Vagina (tissue), 2 donors: ENCODE data around the gene CENPO. TPM values are rescaled to one million over a fixed set of nuclear protein-coding genes. Genes with fewer than 3 reads are reported as not detected.

Experiments used
- DNase-seq, 2 donors: peaks; one replicate each; pipeline ENCODE4 v3.0.0-alpha.2; 2017; ENCODE audit errors: extremely low spot score in 2 of 2
- H3K27ac ChIP-seq: fragments of 200-600 bp; sonication (generic); one replicate; pipeline ENCODE4 v1.5.1; 2019
- H3K27me3 ChIP-seq: fragments of 200-600 bp; sonication (generic); one replicate; pipeline ENCODE4 v1.5.1; 2019
- H3K36me3 ChIP-seq, 2 donors: fragments of 200-600 bp; sonication (generic); one replicate each; pipeline ENCODE4 v1.5.1; 2017 to 2019
- H3K4me1 ChIP-seq: fragments of 200-600 bp; sonication (generic); one replicate; pipeline ENCODE4 v1.5.1; 2019
- H3K4me3 ChIP-seq, 2 donors: fragments of 200-600 bp; sonication (generic); 1 replicate in 1 of 2; 2 replicates in 1 of 2; pipeline ENCODE4 v1.5.1; 2016 to 2019
- H3K9me3 ChIP-seq: fragments of 200-600 bp; sonication (generic); one replicate; pipeline ENCODE4 v1.5.1; 2019
- POLR2A ChIP-seq, 2 donors: fragments of 450-650 bp; IDR thresholded peaks; one replicate each; pipeline ENCODE4 v1.6.1; 2017; ENCODE audit warnings: antibody characterized with exemption in 2 of 2, mild to moderate bottlenecking in 2 of 2, moderate library complexity in 2 of 2
- POLR2AphosphoS5 ChIP-seq, 2 donors: sonication (generic); formaldehyde crosslinking; IDR thresholded peaks; one replicate each; pipeline ENCODE4 v1.9.0; 2017; ENCODE audit warnings: antibody characterized with exemption in 2 of 2, mild to moderate bottlenecking in 2 of 2, low read depth in 1 of 2; ENCODE audit not compliant: insufficient read depth in 1 of 2
- intact Hi-C: fragments of 100-400 bp; cut with DNase I; formaldehyde crosslinking; loops from one replicate; pipeline ENCODE4 v1.15.1; 2023
- total RNA-seq: library from RNA; depleted of rRNA; stranded (reverse); fragments of >200 nt; gene quantifications from one replicate; pipeline ENCODE4 v1.2.3, GENCODE V29; 2016
- TF ChIP-seq, protein P1 (sequence below), 3 experiments: fragments of 450-650 bp in 2 of 3; fragments of 200-600 bp in 1 of 3; sonication (generic) in 1 of 3; IDR thresholded peaks; one replicate each; pipeline ENCODE4 v1.5.1; 2017 to 2019; ENCODE audit warnings: antibody characterized with exemption in 3 of 3, mild to moderate bottlenecking in 2 of 3, moderate library complexity in 2 of 3

The CENPO gene
- total RNA-seq, 1 donor from 2014 or later, result 3.2 TPM

DNA sequence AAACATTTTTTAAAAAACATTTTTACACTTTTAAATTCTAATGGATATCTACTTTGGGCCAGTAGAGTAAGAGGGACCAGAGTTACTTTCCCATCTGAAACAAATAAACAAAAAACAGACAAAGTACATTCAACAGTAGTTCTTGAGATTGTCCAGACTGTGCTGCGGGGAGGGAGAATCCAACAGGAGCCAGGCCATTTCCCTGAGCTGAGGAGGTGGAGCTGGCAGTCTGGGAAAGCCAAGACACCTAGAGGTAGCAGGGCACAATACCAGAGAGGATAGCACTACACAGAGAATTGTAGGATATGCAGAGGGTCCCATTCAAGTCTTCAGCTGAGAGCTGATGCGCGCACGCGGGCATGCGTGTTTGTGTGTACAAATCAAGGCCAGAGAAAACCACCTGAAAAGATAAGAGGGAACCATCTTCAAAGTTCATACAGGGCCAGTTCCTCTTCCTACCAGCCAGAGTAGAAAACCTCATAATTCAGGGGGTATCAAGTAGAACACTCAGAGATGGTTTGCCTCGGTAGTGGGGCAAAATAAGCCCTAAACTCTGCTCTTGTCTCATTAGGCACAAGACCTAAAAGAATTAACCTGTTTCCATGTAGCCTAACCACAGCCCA is 44.0 kb upstream of the CENPO start:
- peaks cover 3% of the 10 kb centered on the region for H3K4me1 ChIP-seq
- TF ChIP-seq, protein P1, sequence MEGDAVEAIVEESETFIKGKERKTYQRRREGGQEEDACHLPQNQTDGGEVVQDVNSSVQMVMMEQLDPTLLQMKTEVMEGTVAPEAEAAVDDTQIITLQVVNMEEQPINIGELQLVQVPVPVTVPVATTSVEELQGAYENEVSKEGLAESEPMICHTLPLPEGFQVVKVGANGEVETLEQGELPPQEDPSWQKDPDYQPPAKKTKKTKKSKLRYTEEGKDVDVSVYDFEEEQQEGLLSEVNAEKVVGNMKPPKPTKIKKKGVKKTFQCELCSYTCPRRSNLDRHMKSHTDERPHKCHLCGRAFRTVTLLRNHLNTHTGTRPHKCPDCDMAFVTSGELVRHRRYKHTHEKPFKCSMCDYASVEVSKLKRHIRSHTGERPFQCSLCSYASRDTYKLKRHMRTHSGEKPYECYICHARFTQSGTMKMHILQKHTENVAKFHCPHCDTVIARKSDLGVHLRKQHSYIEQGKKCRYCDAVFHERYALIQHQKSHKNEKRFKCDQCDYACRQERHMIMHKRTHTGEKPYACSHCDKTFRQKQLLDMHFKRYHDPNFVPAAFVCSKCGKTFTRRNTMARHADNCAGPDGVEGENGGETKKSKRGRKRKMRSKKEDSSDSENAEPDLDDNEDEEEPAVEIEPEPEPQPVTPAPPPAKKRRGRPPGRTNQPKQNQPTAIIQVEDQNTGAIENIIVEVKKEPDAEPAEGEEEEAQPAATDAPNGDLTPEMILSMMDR (IDR thresholded peaks at IDR 0.05), result no peak
- TF ChIP-seq POLR2AphosphoS5 (IDR thresholded peaks at IDR 0.05; ENCODE audit: insufficient read depth in 1 of 2, low read depth in 1 of 2) (no peak), POLR2A (IDR thresholded peaks at IDR 0.05) (no peak)
- H3K9me3 ChIP-seq, result no peaks in the 10 kb centered on the region
- no peak overlapping the region for H3K4me3 ChIP-seq
- H3K27me3 ChIP-seq, result no peaks in the 10 kb centered on the region
- H3K27ac ChIP-seq, result no peak overlapping the region
- H3K36me3 ChIP-seq, result peaks cover 0 to 29% of the 10 kb centered on the region in 2 donors
- intact Hi-C loops, result no loop called here
- DNase-seq, result no peak

DNA sequence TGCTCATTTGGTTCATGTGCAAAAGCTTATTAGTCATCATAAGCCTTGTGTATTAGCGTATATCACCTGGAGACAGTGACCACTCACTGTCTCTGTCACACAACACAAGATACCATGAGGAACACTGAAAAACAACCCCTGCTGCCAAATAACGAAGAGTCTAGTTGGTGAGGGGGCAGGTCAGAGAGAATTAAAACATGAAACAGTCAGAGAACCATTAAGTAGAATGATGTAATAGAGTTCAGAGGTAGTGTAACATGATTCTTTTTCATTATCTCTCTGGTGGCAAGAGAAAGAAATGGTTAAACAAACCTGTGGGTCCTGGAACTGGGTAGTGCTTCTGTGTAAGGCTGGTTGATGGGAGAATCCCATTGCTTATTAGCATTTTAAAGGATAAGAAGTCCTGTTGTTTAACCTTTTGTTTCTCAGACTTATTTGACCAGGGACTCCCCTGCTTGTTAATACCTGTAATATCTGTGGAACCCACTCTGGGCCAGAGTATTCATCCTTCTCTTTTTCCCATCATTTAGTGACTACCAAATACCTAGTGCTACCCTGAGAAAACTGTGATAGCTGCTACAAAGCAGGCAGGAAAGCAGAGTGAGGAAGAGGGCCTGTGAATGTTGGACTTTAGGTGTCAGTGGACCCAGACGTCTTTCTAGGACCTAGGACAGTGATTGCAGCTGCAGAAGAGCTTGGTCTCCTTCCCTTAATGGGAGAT is 38.1 kb upstream of the CENPO start:
- no peak overlapping the region for H3K27ac ChIP-seq
- H3K9me3 ChIP-seq, result no peaks in the 10 kb centered on the region
- no peaks in the 10 kb centered on the region for H3K4me1 ChIP-seq
- H3K27me3 ChIP-seq, result no peaks in the 10 kb centered on the region
- H3K36me3 ChIP-seq, result peaks cover 0 to 57% of the 10 kb centered on the region in 2 donors
- no peak for TF ChIP-seq POLR2AphosphoS5 (IDR thresholded peaks at IDR 0.05; ENCODE audit: insufficient read depth in 1 of 2, low read depth in 1 of 2)
- no peak for TF ChIP-seq POLR2A (IDR thresholded peaks at IDR 0.05)
- TF ChIP-seq, protein P1 (IDR thresholded peaks at IDR 0.05), result no peak
- DNase-seq, result no peak
- intact Hi-C loops, result no loop called here
- no peak overlapping the region for H3K4me3 ChIP-seq

DNA sequence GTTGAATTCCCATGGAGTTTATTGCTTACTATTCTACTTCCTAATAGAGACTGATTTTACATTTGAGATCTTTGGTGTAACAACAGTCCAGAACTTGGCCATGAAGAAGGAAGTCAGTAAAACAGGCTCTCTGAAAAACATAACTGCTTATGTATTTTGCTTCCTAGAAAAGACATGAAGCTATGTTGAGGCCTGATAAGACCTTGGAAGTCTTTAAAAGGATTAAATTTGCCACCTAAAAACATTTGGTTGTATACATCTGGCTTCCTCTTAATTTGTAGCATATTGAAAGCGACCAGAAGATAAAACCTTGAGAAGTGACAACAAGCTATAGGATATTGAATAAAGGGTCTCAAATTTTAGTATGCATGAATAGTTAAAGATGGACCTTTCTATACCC is 36.4 kb upstream of the CENPO start:
- H3K9me3 ChIP-seq, result no peaks in the 10 kb centered on the region
- intact Hi-C loops, result no loop called here
- H3K27me3 ChIP-seq, result no peaks in the 10 kb centered on the region
- DNase-seq, result no peak
- H3K27ac ChIP-seq, result no peak overlapping the region
- H3K4me3 ChIP-seq, result no peak overlapping the region
- TF ChIP-seq POLR2AphosphoS5 (IDR thresholded peaks at IDR 0.05; ENCODE audit: insufficient read depth in 1 of 2, low read depth in 1 of 2), result no peak
- no peak for TF ChIP-seq POLR2A (IDR thresholded peaks at IDR 0.05)
- TF ChIP-seq, protein P1 (IDR thresholded peaks at IDR 0.05), result no peak
- peaks cover 0 to 64% of the 10 kb centered on the region in 2 donors for H3K36me3 ChIP-seq
- no peaks in the 10 kb centered on the region for H3K4me1 ChIP-seq

DNA sequence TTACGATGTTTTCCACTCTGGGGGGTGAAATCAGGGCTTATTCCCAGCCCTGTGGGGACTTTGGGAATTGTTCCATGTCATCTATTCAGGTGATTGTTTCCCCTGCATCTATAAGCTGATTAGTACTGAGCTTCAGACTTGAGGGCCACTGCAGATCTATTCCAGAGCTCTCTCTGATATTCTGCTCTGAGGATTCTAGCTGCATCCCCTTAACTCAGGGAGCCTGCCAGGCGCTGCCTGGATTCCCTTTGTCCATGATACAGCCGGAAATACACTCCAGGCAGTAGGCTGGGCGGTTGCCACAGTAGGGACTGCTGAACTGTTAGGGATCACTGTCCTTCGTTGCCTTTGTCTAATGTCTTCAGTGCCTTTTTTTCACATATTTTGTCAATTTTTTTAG is 31.4 kb upstream of the CENPO start:
- H3K9me3 ChIP-seq, result no peaks in the 10 kb centered on the region
- H3K4me3 ChIP-seq, result no peak overlapping the region
- intact Hi-C loops, result no loop called here
- no peak for DNase-seq
- H3K27me3 ChIP-seq, result no peaks in the 10 kb centered on the region
- H3K27ac ChIP-seq, result no peak overlapping the region
- no peaks in the 10 kb centered on the region for H3K4me1 ChIP-seq
- peaks cover 0 to 58% of the 10 kb centered on the region in 2 donors for H3K36me3 ChIP-seq
- TF ChIP-seq, protein P1 (IDR thresholded peaks at IDR 0.05), result no peak
- TF ChIP-seq POLR2AphosphoS5 (IDR thresholded peaks at IDR 0.05; ENCODE audit: insufficient read depth in 1 of 2, low read depth in 1 of 2) (no peak), POLR2A (IDR thresholded peaks at IDR 0.05) (no peak)

DNA sequence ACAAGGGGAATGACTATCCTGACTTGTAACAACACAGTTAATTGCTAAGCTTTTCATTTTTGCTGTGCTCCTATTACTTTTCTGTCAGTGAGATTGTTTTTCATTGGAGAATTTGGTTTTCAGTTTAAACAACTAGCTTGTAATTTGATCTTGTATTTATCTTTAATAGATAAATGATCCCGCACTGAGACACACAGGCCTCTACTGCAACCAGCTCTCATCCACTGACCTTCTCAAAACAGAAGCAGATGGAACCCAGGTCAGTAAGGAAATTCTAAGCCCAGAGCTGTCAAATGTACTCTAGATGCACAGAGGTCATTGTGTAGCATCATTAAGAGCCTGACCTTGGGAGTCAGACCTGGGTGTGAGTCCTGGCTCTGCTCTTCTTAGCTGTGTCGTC is 30.7 kb upstream of the CENPO start:
- Histone ChIP-seq H3K9me3 (no peaks in the 10 kb centered on the region), H3K4me1 (no peaks in the 10 kb centered on the region), H3K27ac (no peak overlapping the region), H3K27me3 (no peaks in the 10 kb centered on the region), H3K4me3 (no peak overlapping the region), H3K36me3 (peaks cover 0 to 63% of the 10 kb centered on the region in 2 donors)
- intact Hi-C loops, result no loop called here
- TF ChIP-seq POLR2A (IDR thresholded peaks at IDR 0.05) (no peak), POLR2AphosphoS5 (IDR thresholded peaks at IDR 0.05; ENCODE audit: insufficient read depth in 1 of 2, low read depth in 1 of 2) (no peak)
- TF ChIP-seq, protein P1 (IDR thresholded peaks at IDR 0.05), result no peak
- DNase-seq, result no peak
